Activated CD4-positive, alpha-beta T cell treated with anti-CD3 and anti-CD28 coated beads, Interleukin-2, Interleukin-4, amounts not matched to agents 100 ng/mL and 50 ng/mL, durations not matched to agents 16 hours and 8 hours (primary cell): Measurements from ENCODE around the gene NFYB.

Experiments
- DNase-seq: peaks from one replicate; pipeline ENCODE4 v3.0.0-alpha.2; 2020; ENCODE audit warnings: low spot score

The NFYB gene

GRCh38 chr12:104155711-104156555, 17.9 kb upstream of the NFYB start:
- no peak for DNase-seq

GRCh38 chr12:104154806-104155205, 16.8 kb upstream of the NFYB start:
- no peak for DNase-seq

- DNase-seq: no peak
These were observed 16.3 kb upstream of the NFYB start for GRCh38 chr12:104154286-104154685.

GRCh38 chr12:104152685-104153241, 14.8 kb upstream of the NFYB start:
- no peak for DNase-seq

- no peak for DNase-seq
These were observed 12.4 kb upstream of the NFYB start for GRCh38 chr12:104150416-104150815.

GRCh38 chr12:104147346-104147745, 9.3 kb upstream of the NFYB start:
- DNase-seq: no peak

GRCh38 chr12:104143918-104144317, 5.9 kb upstream of the NFYB start:
- no peak for DNase-seq

GRCh38 chr12:104143002-104143401, 5.0 kb upstream of the NFYB start:
- DNase-seq: no peak

- DNase-seq: no peak
These were observed 4.5 kb upstream of the NFYB start for GRCh38 chr12:104142543-104142942.

GRCh38 chr12:104138797-104139152, 765 bp upstream of the NFYB start:
- no peak for DNase-seq

- DNase-seq: peak; percentile 42
These were observed 759 bp downstream of the NFYB start for GRCh38 chr12:104137001-104137901.

- no peak for DNase-seq
These were observed 1.4 kb downstream of the NFYB start for GRCh38 chr12:104136577-104136976.

- no peak for DNase-seq
These were observed 3.1 kb downstream of the NFYB start for GRCh38 chr12:104134882-104135281.

- DNase-seq: no peak
These were observed 4.1 kb downstream of the NFYB start for GRCh38 chr12:104133866-104134265.

GRCh38 chr12:104133321-104133720, 4.7 kb downstream of the NFYB start:
- no peak for DNase-seq

- DNase-seq: no peak
These were observed 5.6 kb downstream of the NFYB start for GRCh38 chr12:104132351-104132956.

GRCh38 chr12:104131609-104132008, 6.4 kb downstream of the NFYB start:
- no peak for DNase-seq

GRCh38 chr12:104130760-104131159, 7.2 kb downstream of the NFYB start:
- DNase-seq: no peak

GRCh38 chr12:104126548-104126947, 11.5 kb downstream of the NFYB start:
- no peak for DNase-seq

- DNase-seq: no peak
These were observed 15.7 kb downstream of the NFYB start for GRCh38 chr12:104122298-104122697.

GRCh38 chr12:104121001-104121400, 17.0 kb downstream of the NFYB start:
- DNase-seq: no peak

- no peak for DNase-seq
These were observed 22.4 kb downstream of the NFYB start for GRCh38 chr12:104115587-104115975.
